Middle frontal gyrus (tissue), 1 donor: ENCODE results near the gene PTPRA.
"Not testable (repeated sequence)": the region's sequence is repeated elsewhere in the genome, so short reads cannot be mapped to it uniquely, and the experiment has no call there.

Source experiments
- DNase-seq: peaks from one replicate; pipeline ENCODE4 v3.0.0-alpha.2; 2015; ENCODE audit warnings: low spot score; ENCODE audit errors: extremely low spot score

PTPRA gene

DNA sequence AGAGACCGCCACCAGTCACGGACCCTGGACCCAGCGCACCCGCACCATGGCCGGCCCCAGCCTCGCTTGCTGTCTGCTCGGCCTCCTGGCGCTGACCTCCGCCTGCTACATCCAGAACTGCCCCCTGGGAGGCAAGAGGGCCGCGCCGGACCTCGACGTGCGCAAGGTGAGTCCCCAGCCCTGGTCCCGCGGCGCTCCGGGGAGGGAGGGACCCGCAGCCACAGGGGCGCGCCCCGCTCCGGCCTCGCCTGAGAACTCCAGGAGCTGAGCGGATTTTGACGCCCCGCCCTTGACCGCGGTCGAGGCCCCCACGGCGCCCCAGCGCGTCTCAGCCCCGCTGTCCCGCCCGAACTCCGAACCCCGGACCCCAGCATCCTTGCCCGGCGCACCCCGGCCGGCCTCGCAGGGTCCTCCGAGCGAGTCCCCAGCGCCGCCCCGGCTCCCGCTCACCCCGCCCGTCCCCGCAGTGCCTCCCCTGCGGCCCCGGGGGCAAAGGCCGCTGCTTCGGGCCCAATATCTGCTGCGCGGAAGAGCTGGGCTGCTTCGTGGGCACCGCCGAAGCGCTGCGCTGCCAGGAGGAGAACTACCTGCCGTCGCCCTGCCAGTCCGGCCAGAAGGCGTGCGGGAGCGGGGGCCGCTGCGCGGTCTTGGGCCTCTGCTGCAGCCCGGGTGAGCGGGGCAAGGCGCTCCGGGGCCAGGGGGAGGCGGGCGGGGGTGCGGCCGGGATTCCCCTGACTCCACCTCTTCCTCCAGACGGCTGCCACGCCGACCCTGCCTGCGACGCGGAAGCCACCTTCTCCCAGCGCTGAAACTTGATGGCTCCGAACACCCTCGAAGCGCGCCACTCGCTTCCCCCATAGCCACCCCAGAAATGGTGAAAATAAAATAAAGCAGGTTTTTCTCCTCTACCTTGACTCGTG lies 198.6 kb downstream of the PTPRA start, which contains the start of gene OXT:
Gene OXT (plus strand): TSS at position 11 of the 920 bp plus-strand sequence. CDS start 36 bp downstream, at position 47.
- no peak for DNase-seq

DNA sequence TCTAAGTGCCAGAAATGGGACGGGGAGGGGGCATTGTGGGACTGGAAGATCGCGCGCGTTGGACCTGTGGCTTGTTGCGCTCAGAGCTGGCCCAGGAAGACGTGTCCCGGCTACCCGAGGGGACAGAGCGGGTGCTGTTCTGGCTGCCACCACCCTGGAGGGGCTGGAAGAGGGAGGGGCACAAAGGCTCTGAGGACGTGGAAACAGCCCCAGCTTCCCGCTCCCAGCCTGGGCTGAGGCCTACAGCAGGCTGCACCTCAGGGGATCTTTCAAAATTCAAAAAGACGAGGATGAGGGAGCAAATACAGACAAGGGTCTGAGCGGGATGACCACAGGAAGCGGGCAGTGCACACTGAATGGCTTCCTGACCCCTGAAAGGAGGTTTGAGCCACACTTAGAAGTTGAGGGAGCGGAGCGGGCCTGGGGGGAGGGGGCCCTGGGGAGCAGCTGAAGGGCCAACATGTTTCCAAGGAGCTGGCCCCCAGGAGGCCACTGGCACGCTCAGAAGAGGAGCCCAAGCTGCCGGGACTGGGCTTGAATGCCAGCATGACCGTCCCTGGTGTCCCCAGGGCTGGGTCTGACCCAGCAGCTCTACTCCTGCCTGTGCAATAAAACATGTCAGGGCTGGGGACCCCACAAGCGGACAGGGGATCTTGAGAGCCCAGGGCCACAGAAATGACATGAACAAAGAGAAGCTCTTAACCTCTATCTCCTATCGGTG lies 199.4 kb downstream of the PTPRA start:
- no peak for DNase-seq

- not testable (repeated sequence) for DNase-seq
Observed at GRCh38 chr20:3073251-3073643, 200.0 kb downstream of the PTPRA start.

DNA sequence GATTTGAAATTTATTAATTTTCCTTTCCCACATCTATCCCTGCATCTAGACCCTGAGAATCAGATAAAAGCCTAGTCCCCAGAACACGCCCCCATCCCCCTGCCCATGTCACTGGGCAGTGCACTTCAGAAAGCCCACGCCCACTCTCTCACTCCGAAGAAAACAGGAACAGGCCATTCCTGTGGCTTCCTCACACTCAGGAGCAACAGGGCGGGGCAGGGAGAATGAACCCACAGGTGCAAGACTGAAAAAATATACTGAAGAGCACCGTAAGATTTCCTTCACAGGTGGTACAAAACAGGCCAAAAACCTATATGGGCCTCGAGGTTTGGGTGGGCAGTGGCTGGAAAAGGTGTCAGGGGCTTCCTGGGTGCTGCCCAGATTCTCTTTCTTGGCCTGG lies 201.5 kb downstream of the PTPRA start:
- DNase-seq, result no peak

- not testable (repeated sequence) for DNase-seq
Observed at GRCh38 chr20:3075315-3075714, 202.0 kb downstream of the PTPRA start.

- no peak for DNase-seq
Observed at GRCh38 chr20:3077618-3078134, 204.4 kb downstream of the PTPRA start.

DNA sequence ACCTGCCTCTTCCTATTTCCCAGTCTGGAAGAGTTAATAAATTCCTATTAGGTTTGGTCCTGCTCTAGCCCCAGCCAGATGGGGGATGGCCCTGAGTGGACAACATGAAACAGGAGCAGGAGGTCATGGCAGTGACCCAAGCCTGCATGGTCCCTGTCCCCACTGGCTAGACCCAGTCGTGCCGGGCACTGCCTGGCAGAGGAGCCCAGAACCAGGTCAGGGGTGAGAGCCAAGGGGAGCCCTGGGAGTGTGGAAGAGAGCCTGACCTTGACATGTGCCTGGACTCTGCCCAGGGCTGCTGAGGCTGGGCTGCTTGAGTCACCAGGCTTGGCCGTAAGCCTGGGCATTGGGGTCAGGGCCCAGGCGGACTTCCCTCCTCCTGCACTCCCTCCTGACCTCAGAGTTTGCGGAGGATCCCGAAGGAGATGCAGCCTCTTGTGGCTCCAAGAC lies 207.7 kb downstream of the PTPRA start:
- no peak for DNase-seq

GRCh38 chr20:3081641-3082040 lies 208.4 kb downstream of the PTPRA start:
- no peak for DNase-seq

GRCh38 chr20:3082306-3082951 lies 209.1 kb downstream of the PTPRA start:
- no peak for DNase-seq

- DNase-seq, result no peak
Observed at GRCh38 chr20:3082955-3083952, 210.0 kb downstream of the PTPRA start.

DNA sequence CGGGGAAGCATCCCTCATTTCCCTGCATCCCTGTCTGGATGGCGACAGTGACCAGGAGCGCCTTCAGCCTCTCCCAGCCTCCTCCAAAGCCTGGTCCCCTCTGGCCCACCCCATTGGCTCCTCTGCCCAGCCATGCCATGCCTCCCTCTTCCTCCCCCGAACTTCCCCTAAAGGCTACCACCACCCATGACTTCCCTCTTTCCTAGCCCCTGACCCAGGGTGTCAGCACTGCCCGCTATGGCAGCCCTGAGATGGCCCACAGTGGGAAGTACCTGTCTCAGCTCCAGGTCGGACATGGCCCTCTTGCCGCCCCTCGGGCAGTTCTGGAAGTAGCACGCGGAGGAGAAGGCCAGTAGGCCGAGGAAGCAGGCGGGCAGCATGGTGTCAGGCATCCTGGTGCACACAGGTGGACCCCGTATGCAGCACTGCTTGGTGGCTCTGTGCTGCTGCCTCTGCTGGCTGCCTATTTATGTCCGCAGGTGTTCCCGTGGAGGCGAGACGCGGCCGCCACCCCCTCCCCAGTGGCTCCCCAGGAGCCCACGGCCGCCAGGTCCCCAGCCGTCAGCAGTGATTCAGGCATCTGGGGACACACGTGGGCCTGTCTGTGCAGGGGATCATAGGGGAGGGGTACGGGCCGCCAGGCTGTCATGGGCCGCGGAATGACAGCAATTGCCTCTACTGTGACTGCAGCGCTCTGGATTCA lies 211.2 kb downstream of the PTPRA start, which contains the start of gene AVP:
Gene AVP (minus strand): TSS at position 442 of the 703 bp plus-strand sequence. CDS start 50 bp downstream, at position 392.
- no peak for DNase-seq

DNA sequence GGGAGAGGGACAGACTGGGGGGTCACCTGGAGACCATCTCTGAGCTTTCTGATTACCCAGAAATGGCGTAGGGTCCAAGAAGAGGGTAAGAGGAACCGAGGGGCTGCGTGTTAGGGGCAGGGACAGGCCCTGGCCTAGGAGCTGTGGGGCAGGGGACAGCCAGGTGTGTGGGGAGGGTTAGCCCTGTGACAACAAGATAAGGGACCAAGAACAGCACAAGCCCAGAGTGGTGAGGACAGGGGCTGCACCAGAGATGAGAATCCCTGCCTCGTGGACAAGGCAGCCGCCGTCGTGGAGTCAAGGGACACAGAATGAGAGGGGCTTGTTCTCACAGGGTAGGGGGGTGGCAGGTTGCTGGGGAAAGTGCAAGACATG lies 211.7 kb downstream of the PTPRA start:
- DNase-seq, result no peak

GRCh38 chr20:3085571-3086072 lies 212.3 kb downstream of the PTPRA start:
- DNase-seq, result no peak

- DNase-seq, result no peak
Observed at GRCh38 chr20:3088031-3088430, 214.8 kb downstream of the PTPRA start.
